HepG2 (cell line): ENCODE results near the gene PXK. TPM values are rescaled to one million over a fixed set of nuclear protein-coding genes. Genes with fewer than 3 reads are reported as not detected.
A peak's percentile ranks its signal among the peaks of the same experiment; 100 is the strongest.

Source experiments
- ATAC-seq: fragments of 200-7000 bp; cut with Tn5 transposase; 3 replicates; pipeline ENCODE4 v1.9.1; 2020; ENCODE audit warnings: mild to moderate bottlenecking, moderate library complexity
- BruUV-seq: library from RNA; stranded (reverse); fragments of 400-500 nt; replicated peaks from 2 replicates; lab custom pipeline; 2021; lab: Mats Ljungman, UMichigan
- CTCF ChIA-PET: fragments of 300-600 bp; formaldehyde crosslinking; extraction: SDS; loops from one replicate; lab custom pipeline; 2021; ENCODE audit warnings: low total read pairs, inconsistent platforms, low intra/inter-chr PET ratio; lab: Yijun Ruan, JAX
- POLR2A ChIA-PET: fragments of 350-600 bp; sonication (Branson Sonifier 250); formaldehyde crosslinking; loops from one replicate; lab custom pipeline; 2020; ENCODE audit warnings: antibody characterized with exemption, inconsistent platforms; lab: Yijun Ruan, JAX
- DNase-seq: peaks from one replicate; pipeline ENCODE4 v3.0.0-alpha.2; 2015; ENCODE audit warnings: low spot score
- FAIRE-seq: peaks from 3 replicates; lab custom pipeline; 2011; peaks lifted over from hg19 to GRCh38; lab: Jason Lieb, UNC
- H2AFZ ChIP-seq: one replicate; pipeline ENCODE4 v1.6.1; 2011; ENCODE audit warnings: low read length, inconsistent platforms
- H3K27ac ChIP-seq: fragments of 300-600 bp; 3 replicates; pipeline ENCODE4 v1.8.0; 2011; ENCODE audit warnings: mixed run types, mild to moderate bottlenecking, mixed read lengths, low read length, inconsistent platforms; ENCODE audit not compliant: insufficient read depth; ENCODE audit errors: extremely low read length
- H3K27me3 ChIP-seq, 2 experiments: fragments of 200-600 bp in 1 of 2; 2 replicates in 1 of 2; 3 replicates in 1 of 2; pipeline versions ENCODE4 v1.6.0 to v1.8.0; 2011; ENCODE audit warnings: low read length in 2 of 2, mild to moderate bottlenecking in 2 of 2, moderate library complexity in 2 of 2, inconsistent platforms in 1 of 2; ENCODE audit not compliant: insufficient read depth in 2 of 2, control insufficient read depth in 1 of 2
- H3K36me3 ChIP-seq, 2 experiments: fragments of 200-600 bp in 1 of 2; replicated peaks in 1 of 2; 2 replicates in 1 of 2; 3 replicates in 1 of 2; pipeline versions ENCODE4 v1.5.1 to v1.8.0; 2011; ENCODE audit warnings: low read length in 2 of 2, inconsistent platforms in 1 of 2; ENCODE audit not compliant: insufficient read depth in 2 of 2, control insufficient read depth in 1 of 2
- H3K4me1 ChIP-seq: 2 replicates; pipeline ENCODE4 v1.5.1; 2012; ENCODE audit warnings: low read length, inconsistent platforms; ENCODE audit not compliant: insufficient read depth
- H3K4me2 ChIP-seq: 2 replicates; pipeline ENCODE4 v1.6.0; 2011; ENCODE audit warnings: low read depth, low read length, inconsistent platforms
- H3K4me3 ChIP-seq, 3 experiments: fragments of 200-600 bp in 1 of 3; sonication (generic), shearing (Covaris generic) in 1 of 3; replicated peaks in 1 of 3; 2 replicates each; pipeline ENCODE4 v1.5.1; 2011 to 2016; ENCODE audit warnings: low read length in 3 of 3, inconsistent platforms in 2 of 3, low read depth in 2 of 3, mild to moderate bottlenecking in 2 of 3, control low read depth in 1 of 3, mixed read lengths in 1 of 3; ENCODE audit not compliant: insufficient read depth in 1 of 3
- H3K79me2 ChIP-seq: one replicate; pipeline ENCODE4 v1.6.1; 2011; ENCODE audit warnings: low read length, inconsistent platforms; ENCODE audit not compliant: insufficient read depth
- H3K9ac ChIP-seq: 2 replicates; pipeline ENCODE4 v1.6.0; 2011; ENCODE audit warnings: mild to moderate bottlenecking, low read depth, low read length, inconsistent platforms; ENCODE audit not compliant: insufficient read depth
- H3K9me3 ChIP-seq: 2 replicates; pipeline ENCODE4 v1.5.1; 2012; ENCODE audit warnings: mild to moderate bottlenecking, low read length
- H4K20me1 ChIP-seq: 2 replicates; pipeline ENCODE4 v1.6.0; 2011; ENCODE audit warnings: inconsistent platforms, mild to moderate bottlenecking, low read length, moderate library complexity; ENCODE audit not compliant: insufficient read depth
- EEA1 ChIP-seq: sonication (generic); formaldehyde crosslinking; IDR thresholded peaks from 2 replicates; pipeline ENCODE4 v1.5.1; 2020; ENCODE audit warnings: mild to moderate bottlenecking, missing genetic modification reagents, borderline replicate concordance
- FOXP4 ChIP-seq: sonication (generic); formaldehyde crosslinking; IDR thresholded peaks from 2 replicates; pipeline ENCODE4 v1.4.0; 2020; ENCODE audit warnings: missing genetic modification reagents
- MED1 ChIP-seq: sonication (generic); formaldehyde crosslinking; IDR thresholded peaks from 2 replicates; pipeline ENCODE4 v1.4.0; 2020; ENCODE audit warnings: missing genetic modification reagents
- STAG1 ChIP-seq: sonication (generic); formaldehyde crosslinking; IDR thresholded peaks from 2 replicates; pipeline ENCODE4 v1.4.0; 2020; ENCODE audit warnings: missing genetic modification reagents
- TBX3 ChIP-seq: fragments of 450-650 bp; IDR thresholded peaks from 2 replicates; pipeline ENCODE4 v1.6.1; 2017; ENCODE audit warnings: antibody characterized with exemption, mild to moderate bottlenecking, inconsistent platforms, borderline replicate concordance
- ZNF180 ChIP-seq: sonication (generic); formaldehyde crosslinking; IDR thresholded peaks from 2 replicates; pipeline ENCODE4 v1.4.0; 2020; ENCODE audit warnings: low read depth, missing genetic modification reagents, borderline replicate concordance
- ZNF33A ChIP-seq: sonication (generic); formaldehyde crosslinking; IDR thresholded peaks from 2 replicates; pipeline ENCODE4 v1.5.1; 2020; ENCODE audit warnings: missing genetic modification reagents, mild to moderate bottlenecking, moderate library complexity, borderline replicate concordance
- ZNF362 ChIP-seq: sonication (generic); formaldehyde crosslinking; IDR thresholded peaks from 2 replicates; pipeline ENCODE4 v1.4.0; 2020; ENCODE audit warnings: missing genetic modification reagents, mild to moderate bottlenecking, borderline replicate concordance
- ZNF784 ChIP-seq: sonication (generic); formaldehyde crosslinking; IDR thresholded peaks from 2 replicates; pipeline ENCODE4 v1.5.1; 2020; ENCODE audit warnings: missing genetic modification reagents, mild to moderate bottlenecking, borderline replicate concordance
- WGBS: methylation state at CpG from one replicate; pipeline ENCODE4 v1.1.6; 2017; ENCODE audit warnings: low lambda C conversion rate; 5-methylcytosine and 5-hydroxymethylcytosine counted together
- in situ Hi-C: cut with HindIII; loops from 2 replicates; pipeline ENCODE4 v1.10.0; 2017; ENCODE audit warnings: low pct_unique_long_range_greater_than_20kb; ENCODE audit not compliant: extremely low pct_ligation_motif_present
- intact Hi-C: fragments of 100-400 bp; cut with micrococcal nuclease; formaldehyde crosslinking; loops from one replicate; pipeline ENCODE4 v1.10.0; 2022; ENCODE audit not compliant: unreplicated experiment
- polyA plus RNA-seq, 8 experiments: library from polyadenylated mRNA; depleted of rRNA in 3 of 8; stranded (reverse) in 7 of 8; unstranded in 1 of 8; fragments of >200 nt; fragmentation: Illumina TruSeq in 4 of 8; extraction: Trizol in 4 of 8; gene quantifications; 2 replicates each; pipeline versions ENCODE4 v1.2.1 to v1.2.3, GENCODE V29; 2011 to 2016; ENCODE audit warnings: low read depth in 4 of 8, missing spikeins in 1 of 8, mixed read lengths in 1 of 8; ENCODE audit not compliant: insufficient read depth in 1 of 8
- total RNA-seq, 5 experiments: library from RNA; depleted of rRNA; stranded (reverse); fragments of >200 nt; fragmentation: Illumina TruSeq; extraction: Trizol; gene quantifications; 2 replicates each; pipeline ENCODE4 v1.2.3, GENCODE V29; 2016; ENCODE audit warnings: low read depth in 1 of 5
- TF ChIP-seq, protein P1 (sequence below): sonication (generic); formaldehyde crosslinking; IDR thresholded peaks from 2 replicates; pipeline ENCODE4 v1.5.0; 2020; ENCODE audit warnings: mild to moderate bottlenecking, missing genetic modification reagents, moderate library complexity
- TF ChIP-seq, protein P2 (sequence below): IDR thresholded peaks from 2 replicates; pipeline ENCODE4 v1.6.1; 2012; ENCODE audit warnings: low read depth, low read length, improper control_type of control experiment

The PXK gene
- total and polyA plus RNA-seq, 2 of the 13 experiments (the other 11 are each of a cell fraction or from before 2014, with no cell fraction given), result 6.4 to 18.6 TPM

- TF ChIP-seq FOXP4 (CRISPR knock-in tag), result peak; percentile 46
- 0 out of 2 replicates have a peak, but pooled peaks have one; percentile 18 for TF ChIP-seq EEA1
- TF ChIP-seq MED1 (CRISPR knock-in tag), result peak; percentile 66
Measured at GRCh38 chr3:58305882-58306711, 26.6 kb upstream of the PXK start, which contains the start of the genes HTD2 and RPP14 (continued).

DNA sequence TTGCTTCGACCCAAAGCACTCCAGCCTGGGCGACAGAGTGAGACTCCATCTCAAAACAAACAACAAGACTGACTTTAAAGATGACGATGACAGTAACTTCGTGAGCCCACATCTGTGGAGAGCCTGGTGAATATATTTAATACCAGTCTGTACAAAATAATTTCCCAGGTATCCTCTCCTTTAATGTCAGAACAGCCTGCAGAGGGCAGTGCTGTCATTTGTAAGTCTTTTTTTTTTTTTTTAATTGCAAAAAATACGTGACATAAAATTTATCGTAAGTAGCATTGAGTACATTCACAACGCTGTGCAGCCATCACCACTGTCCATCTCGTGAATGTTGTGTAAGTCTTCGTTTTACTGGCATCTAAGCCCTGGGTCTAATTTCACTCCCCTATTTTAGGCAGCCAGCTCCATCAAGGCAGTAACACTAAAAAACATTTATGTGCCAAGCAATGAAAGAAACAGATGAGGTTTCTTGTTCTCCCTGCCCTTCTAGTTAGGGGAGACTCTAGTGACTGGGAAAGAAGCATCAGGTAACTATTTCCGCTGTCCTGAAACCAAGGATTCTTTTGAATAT, 25.0 kb upstream of the PXK start:
- no peak for DNase-seq
- no peak for ATAC-seq
- peaks cover 28% of the 10 kb centered on the region for H3K4me1 ChIP-seq
- H3K79me2 ChIP-seq, result peaks cover 38% of the 10 kb centered on the region
- intact Hi-C loops, result loop anchor here (1.0 to 5.0 kb wide), 3 partner anchors 26 to 115 kb away; no protein-coding TSS in a partner anchor
- ChIA-PET POLR2A (interaction anchor here (1.0 to 3.5 kb wide), 9 partner anchors 9 to 229 kb away, joined by 3 to 33 read pairs (median 11); partner anchors contain the start of gene ACOX2), CTCF (interaction anchor here (0.8 kb wide), 1 partner anchor 107 kb away, joined by 5 read pairs; no protein-coding TSS in a partner anchor)
- 48% methylated on average over 10 of the region's 10 CpGs for WGBS
- H3K27me3 ChIP-seq, result no peaks in the 10 kb centered on the region; a peak in 1 of 5 replicates
- peaks cover 20% of the 10 kb centered on the region for H4K20me1 ChIP-seq
- peak overlapping the region; percentile 93 for H3K9ac ChIP-seq
- peak overlapping the region; percentile 93 for H3K27ac ChIP-seq
- peak overlapping the region; percentile 92 for H3K4me2 ChIP-seq
- in situ Hi-C loops, result loop anchor here (5.0 kb wide), 1 partner anchor 70 kb away; the partner anchor contains the start of gene ABHD6
- no peak for FAIRE-seq
- no TSS peak for BruUV-seq
- TF ChIP-seq ZNF33A (CRISPR knock-in tag) (no peak), ZNF362 (CRISPR knock-in tag) (peak; percentile 81), TBX3 (no peak), ZNF180 (CRISPR knock-in tag) (no peak), ZNF784 (0 out of 2 replicates have a peak, but pooled peaks have one; percentile 27), STAG1 (CRISPR knock-in tag) (peak; percentile 33; the same call in 1 of the 2 replicates)
- TF ChIP-seq, protein P1, sequence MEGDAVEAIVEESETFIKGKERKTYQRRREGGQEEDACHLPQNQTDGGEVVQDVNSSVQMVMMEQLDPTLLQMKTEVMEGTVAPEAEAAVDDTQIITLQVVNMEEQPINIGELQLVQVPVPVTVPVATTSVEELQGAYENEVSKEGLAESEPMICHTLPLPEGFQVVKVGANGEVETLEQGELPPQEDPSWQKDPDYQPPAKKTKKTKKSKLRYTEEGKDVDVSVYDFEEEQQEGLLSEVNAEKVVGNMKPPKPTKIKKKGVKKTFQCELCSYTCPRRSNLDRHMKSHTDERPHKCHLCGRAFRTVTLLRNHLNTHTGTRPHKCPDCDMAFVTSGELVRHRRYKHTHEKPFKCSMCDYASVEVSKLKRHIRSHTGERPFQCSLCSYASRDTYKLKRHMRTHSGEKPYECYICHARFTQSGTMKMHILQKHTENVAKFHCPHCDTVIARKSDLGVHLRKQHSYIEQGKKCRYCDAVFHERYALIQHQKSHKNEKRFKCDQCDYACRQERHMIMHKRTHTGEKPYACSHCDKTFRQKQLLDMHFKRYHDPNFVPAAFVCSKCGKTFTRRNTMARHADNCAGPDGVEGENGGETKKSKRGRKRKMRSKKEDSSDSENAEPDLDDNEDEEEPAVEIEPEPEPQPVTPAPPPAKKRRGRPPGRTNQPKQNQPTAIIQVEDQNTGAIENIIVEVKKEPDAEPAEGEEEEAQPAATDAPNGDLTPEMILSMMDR (CRISPR knock-in tag), result peak; percentile 44
- TF ChIP-seq, protein P2, sequence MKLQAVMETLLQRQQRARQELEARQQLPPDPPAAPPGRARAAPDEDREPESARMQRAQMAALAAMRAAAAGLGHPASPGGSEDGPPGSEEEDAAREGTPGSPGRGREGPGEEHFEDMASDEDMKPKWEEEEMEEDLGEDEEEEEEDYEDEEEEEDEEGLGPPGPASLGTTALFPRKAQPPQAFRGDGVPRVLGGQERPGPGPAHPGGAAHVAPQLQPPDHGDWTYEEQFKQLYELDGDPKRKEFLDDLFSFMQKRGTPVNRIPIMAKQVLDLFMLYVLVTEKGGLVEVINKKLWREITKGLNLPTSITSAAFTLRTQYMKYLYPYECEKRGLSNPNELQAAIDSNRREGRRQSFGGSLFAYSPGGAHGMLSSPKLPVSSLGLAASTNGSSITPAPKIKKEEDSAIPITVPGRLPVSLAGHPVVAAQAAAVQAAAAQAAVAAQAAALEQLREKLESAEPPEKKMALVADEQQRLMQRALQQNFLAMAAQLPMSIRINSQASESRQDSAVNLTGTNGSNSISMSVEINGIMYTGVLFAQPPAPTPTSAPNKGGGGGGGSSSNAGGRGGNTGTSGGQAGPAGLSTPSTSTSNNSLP, result 0 out of 2 replicates have a peak, but pooled peaks have one; percentile 9
- H3K4me3 ChIP-seq, result peak overlapping the region; percentile 70 to 95 (median 93)
- peaks cover 9 to 16% of the 10 kb centered on the region in 2 experiments; a peak in 4 of 5 replicates for H3K36me3 ChIP-seq
- no peaks in the 10 kb centered on the region for H3K9me3 ChIP-seq
- no peak overlapping the region for H2AFZ ChIP-seq
